ENCODE measurements around the gene MIS18A. TPM values are rescaled to one million over a fixed set of nuclear protein-coding genes. Genes with fewer than 3 reads are reported as not detected.
"Not testable (repeated sequence)": the region's sequence is repeated elsewhere in the genome, so short reads cannot be mapped to it uniquely, and the experiment has no call there.

MIS18A gene
- total RNA-seq, 6 experiments from 2014 or later: 1.2 to 5.1 (median 2.4) TPM

- DNase-seq: no peak
- intact Hi-C loops (cut with DNase I): no loop called here
- WGBS (ENCODE audit: insufficient coverage, low coverage, low lambda C conversion rate, missing lambda C conversion rate): 79% methylated on average over 4 of the region's 4 CpGs
- Histone ChIP-seq H3K4me1 (no peaks in the 10 kb centered on the region), H3K9me3 (no peaks in the 10 kb centered on the region), H3K27ac (no peak overlapping the region), H3K36me3 (peaks cover 0 to 7% (median 0%) of the 10 kb centered on the region in 4 donors), H3K27me3 (no peaks in the 10 kb centered on the region), H3K4me3 (no peak overlapping the region)
- TF ChIP-seq POLR2A (IDR thresholded peaks at IDR 0.05) (no peak), CTCF (IDR thresholded peaks at IDR 0.05) (no peak)
- ATAC-seq: no peak
Measured at GRCh38 chr21:32270748-32271147, 8.1 kb downstream of the MIS18A start.

GRCh38 chr21:32265321-32265720 lies 13.5 kb downstream of the MIS18A start:
- H3K27me3 ChIP-seq; H3K4me3 ChIP-seq; DNase-seq; H3K9me3 ChIP-seq; intact Hi-C loops (cut with DNase I); H3K36me3 ChIP-seq; H3K4me1 ChIP-seq; ATAC-seq; H3K27ac ChIP-seq: not testable (repeated sequence)
- WGBS (ENCODE audit: insufficient coverage, low coverage, low lambda C conversion rate, missing lambda C conversion rate): no CpG with 5 or more reads among the region's 23 CpGs

- TF ChIP-seq POLR2A (IDR thresholded peaks at IDR 0.05): no peak
- TF ChIP-seq CTCF (IDR thresholded peaks at IDR 0.05): no peak
- Histone ChIP-seq H3K9me3 (no peaks in the 10 kb centered on the region), H3K4me3 (no peak overlapping the region), H3K27ac (no peak overlapping the region), H3K4me1 (no peaks in the 10 kb centered on the region), H3K36me3 (no peaks in the 10 kb centered on the region), H3K27me3 (no peaks in the 10 kb centered on the region)
- ATAC-seq (no peak), DNase-seq (no peak)
- intact Hi-C loops (cut with DNase I): no loop called here
- WGBS (ENCODE audit: insufficient coverage, low coverage, low lambda C conversion rate, missing lambda C conversion rate): 89% methylated on average over 4 of the region's 5 CpGs
Measured at GRCh38 chr21:32261929-32262328, 16.9 kb downstream of the MIS18A start.

GRCh38 chr21:32260130-32260529 lies 18.7 kb downstream of the MIS18A start:
- H3K36me3 ChIP-seq: no peaks in the 10 kb centered on the region
- H3K4me3 ChIP-seq: no peak overlapping the region
- H3K4me1 ChIP-seq: no peaks in the 10 kb centered on the region
- intact Hi-C loops (cut with DNase I): no loop called here
- no peak overlapping the region for H3K27ac ChIP-seq
- 63% methylated on average over 2 of the region's 2 CpGs for WGBS (ENCODE audit: insufficient coverage, low coverage, low lambda C conversion rate, missing lambda C conversion rate)
- H3K9me3 ChIP-seq: no peaks in the 10 kb centered on the region
- ATAC-seq: no peak
- DNase-seq: no peak
- TF ChIP-seq POLR2A (IDR thresholded peaks at IDR 0.05): no peak
- no peaks in the 10 kb centered on the region for H3K27me3 ChIP-seq

GRCh38 chr21:32258786-32259048 lies 20.1 kb downstream of the MIS18A start:
- H3K4me1 ChIP-seq, H3K9me3 ChIP-seq, ATAC-seq, DNase-seq, H3K27me3 ChIP-seq, H3K27ac ChIP-seq, H3K36me3 ChIP-seq, H3K4me3 ChIP-seq: not testable (repeated sequence)
- intact Hi-C loops (cut with DNase I): loop anchor here (5.0 to 10.0 kb wide), 3 partner anchors 394 to 474 kb away; no protein-coding TSS in a partner anchor
- WGBS (ENCODE audit: insufficient coverage, low coverage, low lambda C conversion rate, missing lambda C conversion rate): 88% methylated on average over 5 of the region's 5 CpGs

GRCh38 chr21:32257962-32258785 lies 20.7 kb downstream of the MIS18A start:
- Histone ChIP-seq H3K27me3 (no peaks in the 10 kb centered on the region), H3K4me3 (no peak overlapping the region), H3K9me3 (no peaks in the 10 kb centered on the region), H3K27ac (no peak overlapping the region), H3K4me1 (no peaks in the 10 kb centered on the region), H3K36me3 (no peaks in the 10 kb centered on the region)
- ATAC-seq (peak; percentile 95 to 99 (median 96)), DNase-seq (peak; percentile 53 to 69 (median 61))
- 37% methylated on average over 16 of the region's 16 CpGs for WGBS (ENCODE audit: insufficient coverage, low coverage, low lambda C conversion rate, missing lambda C conversion rate)
- TF ChIP-seq POLR2A (IDR thresholded peaks at IDR 0.05): no peak
- TF ChIP-seq CTCF (IDR thresholded peaks at IDR 0.05): peak; percentile 68 to 85 (median 74)
- intact Hi-C loops (cut with DNase I): loop anchor here (5.0 to 10.0 kb wide), 3 partner anchors 393 to 473 kb away; no protein-coding TSS in a partner anchor
